NT2/D1 (cell line): ENCODE measurements around the gene GLT8D1.

ENCODE experiments used
- DNase-seq: peaks from one replicate; pipeline ENCODE4 v3.0.0-alpha.2; 2011; ENCODE audit warnings: low read depth, low spot score
- H3K27me3 ChIP-seq: 2 replicates; pipeline ENCODE4 v1.6.0; 2011; ENCODE audit warnings: mild to moderate bottlenecking; ENCODE audit not compliant: insufficient read length, insufficient read depth
- H3K36me3 ChIP-seq: 2 replicates; pipeline ENCODE4 v1.6.1; 2011; ENCODE audit warnings: mild to moderate bottlenecking, low read length, mixed read lengths; ENCODE audit not compliant: insufficient read depth, insufficient read length
- H3K4me1 ChIP-seq: 2 replicates; pipeline ENCODE4 v1.5.1; 2011; ENCODE audit not compliant: insufficient read depth, insufficient read length
- H3K4me3 ChIP-seq: 2 replicates; pipeline ENCODE4 v1.5.1; 2011; ENCODE audit warnings: low read depth; ENCODE audit not compliant: insufficient read length
- H3K9ac ChIP-seq: 2 replicates; pipeline ENCODE4 v1.6.0; 2011; ENCODE audit warnings: low read depth; ENCODE audit not compliant: insufficient read length
- H3K9me3 ChIP-seq: 2 replicates; pipeline ENCODE4 v1.5.1; 2011; ENCODE audit warnings: mild to moderate bottlenecking, low read length; ENCODE audit not compliant: insufficient read depth
- SUZ12 ChIP-seq: IDR thresholded peaks from 2 replicates; pipeline ENCODE4 v1.6.1; 2011; ENCODE audit not compliant: insufficient read length, insufficient read depth; ENCODE audit errors: extremely low read depth
- YY1 ChIP-seq: IDR thresholded peaks from 2 replicates; pipeline ENCODE4 v1.6.1; 2011; ENCODE audit not compliant: insufficient read length, insufficient read depth
- ZNF274 ChIP-seq: IDR thresholded peaks from 2 replicates; pipeline ENCODE4 v1.6.1; 2011; ENCODE audit warnings: mild to moderate bottlenecking, low read depth, low read length

Gene GLT8D1

DNA sequence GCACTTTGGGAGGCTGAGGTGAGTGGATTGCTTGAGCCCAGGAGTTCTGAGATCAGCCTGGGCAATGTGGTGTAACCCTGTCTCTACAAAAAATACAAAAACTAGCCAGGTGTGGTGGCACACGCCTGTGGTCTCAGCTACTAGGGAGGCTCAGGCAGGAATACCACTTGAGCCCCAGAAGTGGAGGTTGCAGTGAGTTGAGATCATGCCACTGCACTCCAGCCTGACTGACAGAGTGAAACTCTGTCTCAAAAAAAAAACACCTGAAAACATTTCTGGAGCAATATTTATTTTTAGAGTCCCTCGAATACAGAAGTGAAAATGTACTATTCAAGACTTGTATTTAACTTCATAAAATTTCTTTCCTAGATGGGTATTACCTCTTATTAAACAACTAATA lies 4.9 kb upstream of the GLT8D1 start:
- peaks cover 52% of the 10 kb centered on the region for H3K36me3 ChIP-seq
- DNase-seq, result no peak
- TF ChIP-seq ZNF274 (no peak), YY1 (no peak), SUZ12 (no peak)
- H3K9me3 ChIP-seq, result no peaks in the 10 kb centered on the region
- peaks cover 4% of the 10 kb centered on the region for H3K4me1 ChIP-seq
- H3K4me3 ChIP-seq, result no peak overlapping the region
- no peak overlapping the region for H3K9ac ChIP-seq
- H3K27me3 ChIP-seq, result no peaks in the 10 kb centered on the region

GRCh38 chr3:52707585-52707984 lies 2.0 kb upstream of the GLT8D1 start:
- DNase-seq, result no peak
- no peak overlapping the region for H3K9ac ChIP-seq
- no peaks in the 10 kb centered on the region for H3K9me3 ChIP-seq
- H3K4me1 ChIP-seq, result peaks cover 2% of the 10 kb centered on the region
- no peak overlapping the region for H3K4me3 ChIP-seq
- H3K36me3 ChIP-seq, result peaks cover 46% of the 10 kb centered on the region
- TF ChIP-seq YY1, result no peak
- no peak for TF ChIP-seq ZNF274
- TF ChIP-seq SUZ12, result no peak
- no peaks in the 10 kb centered on the region for H3K27me3 ChIP-seq

DNA sequence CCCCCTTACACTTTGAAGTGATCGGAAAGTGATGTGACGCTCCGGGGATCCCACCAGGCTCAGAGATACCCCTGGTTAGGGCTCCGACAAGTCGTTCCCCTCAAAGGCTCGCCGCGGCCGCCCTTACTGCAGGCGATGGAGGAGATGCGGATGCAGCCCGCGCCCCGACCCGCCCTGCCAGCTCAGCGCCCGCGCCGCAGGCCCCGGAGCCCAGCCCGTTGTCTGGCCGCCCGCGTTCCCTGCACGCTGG lies 228 bp downstream of the GLT8D1 start:
- Histone ChIP-seq H3K36me3 (peaks cover 32% of the 10 kb centered on the region), H3K9me3 (no peaks in the 10 kb centered on the region), H3K27me3 (no peaks in the 10 kb centered on the region), H3K4me1 (peaks cover 2% of the 10 kb centered on the region), H3K9ac (peak overlapping the region; percentile 97), H3K4me3 (peak overlapping the region; percentile 98)
- no peak for TF ChIP-seq YY1
- no peak for TF ChIP-seq SUZ12
- DNase-seq, result no peak

DNA sequence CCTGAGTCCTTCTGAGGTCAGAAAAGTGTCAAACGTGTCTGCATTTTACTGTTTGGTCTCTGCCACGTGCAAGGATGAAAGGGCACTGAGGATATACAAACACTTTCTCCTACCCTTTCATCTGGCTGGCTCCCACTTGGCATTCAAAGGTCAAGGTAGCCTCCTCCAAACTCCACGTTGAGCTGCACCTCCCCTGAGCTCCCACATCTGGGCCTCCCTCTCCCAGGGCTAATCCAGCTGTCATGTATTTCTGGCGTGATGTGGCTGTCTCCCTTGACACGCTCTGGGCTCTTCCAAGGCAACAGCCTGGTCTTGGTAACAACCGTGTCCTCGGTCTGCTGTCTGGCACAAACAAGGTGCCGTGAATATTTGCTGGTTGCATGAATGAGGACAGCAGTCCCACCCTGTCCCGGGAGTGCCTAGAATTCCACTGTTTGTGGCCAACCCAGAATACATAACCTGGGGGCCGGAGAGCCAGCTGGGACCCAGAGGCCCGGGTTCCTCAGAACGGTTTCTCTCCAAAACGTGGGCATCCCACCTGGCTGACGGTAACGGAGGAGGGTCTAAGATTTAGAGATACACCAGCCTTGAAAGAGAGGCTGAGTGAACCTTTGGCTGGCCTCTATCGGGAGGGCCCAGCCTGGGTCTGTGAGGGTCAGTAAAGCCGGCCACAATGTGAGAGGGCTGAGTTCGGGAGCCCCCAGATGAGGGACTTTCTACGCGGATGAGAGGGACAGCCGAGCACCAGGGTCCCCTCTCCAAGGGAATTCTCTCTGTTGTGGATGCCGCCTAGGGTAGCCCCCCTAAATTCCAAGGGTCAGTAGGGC lies 767 bp downstream of the GLT8D1 start:
- no peak for DNase-seq
- peak overlapping the region; percentile 98 for H3K4me3 ChIP-seq
- no peaks in the 10 kb centered on the region for H3K9me3 ChIP-seq

DNA sequence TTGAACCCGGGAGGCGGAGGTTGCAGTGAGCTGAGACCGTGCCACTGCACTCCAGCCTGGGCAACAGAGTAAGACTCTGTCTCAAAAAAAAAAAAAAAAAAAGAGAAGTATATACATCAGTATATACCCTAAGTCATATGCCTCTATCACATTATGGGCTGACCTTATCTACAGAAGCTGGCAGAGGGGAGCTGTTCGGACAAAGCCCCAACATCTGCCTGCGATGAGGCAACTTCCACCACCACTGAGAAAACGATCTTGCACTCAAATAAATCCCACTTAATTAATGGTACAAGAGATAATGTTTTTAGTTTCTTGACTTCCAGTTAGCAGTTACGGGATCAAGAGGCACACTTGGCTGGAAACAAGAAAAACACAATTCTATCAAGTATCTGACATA lies 2.2 kb downstream of the GLT8D1 start:
- peaks cover 2% of the 10 kb centered on the region for H3K4me1 ChIP-seq
- no peak for DNase-seq
- H3K9me3 ChIP-seq, result no peaks in the 10 kb centered on the region
- no peak overlapping the region for H3K4me3 ChIP-seq
- no peak overlapping the region for H3K9ac ChIP-seq
- no peak for TF ChIP-seq SUZ12
- TF ChIP-seq YY1, result no peak
- TF ChIP-seq ZNF274, result no peak
- H3K36me3 ChIP-seq, result peaks cover 28% of the 10 kb centered on the region
- H3K27me3 ChIP-seq, result no peaks in the 10 kb centered on the region

More for the DNA sequence above, 767 bp downstream of the GLT8D1 start:
- Histone ChIP-seq H3K4me1 (peaks cover 2% of the 10 kb centered on the region), H3K27me3 (no peaks in the 10 kb centered on the region), H3K36me3 (peaks cover 34% of the 10 kb centered on the region), H3K9ac (peak overlapping the region; percentile 97)
- TF ChIP-seq YY1, result no peak
- TF ChIP-seq SUZ12, result no peak
- no peak for TF ChIP-seq ZNF274

GRCh38 chr3:52697632-52697965 lies 8.0 kb downstream of the GLT8D1 start:
- H3K9me3 ChIP-seq, result no peaks in the 10 kb centered on the region
- TF ChIP-seq YY1 (no peak), SUZ12 (no peak), ZNF274 (no peak)
- no peaks in the 10 kb centered on the region for H3K27me3 ChIP-seq
- no peak overlapping the region for H3K9ac ChIP-seq
- no peak for DNase-seq
- H3K36me3 ChIP-seq, result peaks cover 72% of the 10 kb centered on the region
- no peaks in the 10 kb centered on the region for H3K4me1 ChIP-seq
- no peak overlapping the region for H3K4me3 ChIP-seq

DNA sequence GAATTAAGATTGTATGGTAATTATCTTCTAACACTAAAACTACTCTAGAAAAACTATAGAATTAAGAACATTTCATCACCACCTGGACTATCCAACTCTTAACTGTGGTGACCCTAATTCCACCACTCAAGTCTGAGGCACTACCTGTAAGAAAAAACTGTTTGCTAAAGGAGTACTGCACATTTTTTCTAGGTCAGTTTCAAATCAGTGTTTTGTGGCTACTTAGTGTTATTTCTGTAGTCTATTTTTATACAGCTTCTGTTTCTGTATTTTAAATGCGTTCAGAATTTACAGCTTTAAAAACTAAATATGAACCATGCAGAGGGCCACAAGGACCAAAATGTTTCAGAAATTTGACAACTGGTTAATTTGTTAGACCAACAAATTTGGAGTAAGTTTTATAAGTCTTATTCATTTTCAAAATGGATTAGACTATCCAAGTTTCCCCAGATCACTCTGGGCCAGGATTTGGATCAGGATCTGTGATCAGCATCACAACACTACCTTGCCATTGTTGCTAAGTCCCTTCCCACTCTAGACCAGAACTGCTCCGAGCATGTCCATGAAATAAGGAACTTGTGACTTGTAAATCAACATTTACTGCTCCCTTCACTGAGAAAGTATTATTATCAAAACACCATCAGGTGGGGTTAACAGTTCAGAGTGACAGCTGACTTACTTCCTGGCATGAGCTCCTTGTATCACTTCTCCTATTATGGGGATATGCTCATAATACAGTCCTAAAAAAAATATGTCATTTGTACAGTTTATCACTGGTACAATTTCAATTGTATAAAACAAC lies 8.6 kb downstream of the GLT8D1 start:
- Histone ChIP-seq H3K27me3 (no peaks in the 10 kb centered on the region), H3K9ac (no peak overlapping the region), H3K9me3 (no peaks in the 10 kb centered on the region), H3K36me3 (peaks cover 73% of the 10 kb centered on the region), H3K4me1 (no peaks in the 10 kb centered on the region), H3K4me3 (no peak overlapping the region)
- no peak for DNase-seq
- TF ChIP-seq YY1 (no peak), ZNF274 (no peak), SUZ12 (no peak)
